T-helper 1 cell treated with Interleukin-12 subunit alpha and Interleukin-12 subunit beta and Interleukin-4 antibody, amounts not matched to agents 30 μg/mL and 1 μg/mL, for 36 hours (primary cell): ENCODE data around the gene OBSL1.

Experiments used
- H3K27ac Mint-ChIP-seq: one replicate; pipeline ENCODE4 v1.8.0; 2021; ENCODE audit warnings: mild to moderate bottlenecking, mixed read lengths
- H3K27me3 Mint-ChIP-seq: one replicate; pipeline ENCODE4 v1.8.0; 2021; ENCODE audit warnings: low read depth, mixed read lengths
- H3K36me3 Mint-ChIP-seq: one replicate; pipeline ENCODE4 v1.8.0; 2021; ENCODE audit warnings: low read depth, mixed read lengths
- H3K4me1 Mint-ChIP-seq: one replicate; pipeline ENCODE4 v1.8.0; 2021; ENCODE audit warnings: low read depth, mixed read lengths
- H3K4me3 Mint-ChIP-seq: one replicate; pipeline ENCODE4 v1.8.0; 2021; ENCODE audit warnings: mild to moderate bottlenecking, moderate library complexity, mixed read lengths
- H3K9me3 Mint-ChIP-seq: one replicate; pipeline ENCODE4 v1.8.0; 2021; ENCODE audit warnings: mixed read lengths

The OBSL1 gene

GRCh38 chr2:219514836-219515235 is 56.5 kb downstream of the OBSL1 start:
- Mint-ChIP-seq H3K4me1 (peaks cover 1% of the 10 kb centered on the region), H3K9me3 (no peaks in the 10 kb centered on the region), H3K36me3 (no peaks in the 10 kb centered on the region), H3K4me3 (no peak overlapping the region), H3K27ac (no peak overlapping the region), H3K27me3 (peaks cover 80% of the 10 kb centered on the region)

GRCh38 chr2:219514196-219514761 is 57.1 kb downstream of the OBSL1 start, which contains the start of gene ASIC4:
Gene ASIC4 (plus strand): TSS chr2:219514482. CDS start chr2:219514725, 243 bp downstream.
- no peak within 1 kb of the TSS for H3K27ac Mint-ChIP-seq
- H3K27me3 Mint-ChIP-seq, result peaks cover 79% of the 10 kb centered on the region
- no peak within 1 kb of the TSS for H3K4me3 Mint-ChIP-seq
- H3K4me1 Mint-ChIP-seq, result peaks cover 4% of the 10 kb centered on the region
- peaks cover 1% of the 10 kb centered on the region for H3K36me3 Mint-ChIP-seq
- no peaks in the 10 kb centered on the region for H3K9me3 Mint-ChIP-seq

GRCh38 chr2:219513787-219514186 is 57.6 kb downstream of the OBSL1 start:
- H3K4me3 Mint-ChIP-seq, result no peak overlapping the region
- peaks cover 77% of the 10 kb centered on the region for H3K27me3 Mint-ChIP-seq
- H3K36me3 Mint-ChIP-seq, result peaks cover 1% of the 10 kb centered on the region
- no peak overlapping the region for H3K27ac Mint-ChIP-seq
- H3K9me3 Mint-ChIP-seq, result no peaks in the 10 kb centered on the region
- peaks cover 4% of the 10 kb centered on the region for H3K4me1 Mint-ChIP-seq

GRCh38 chr2:219512524-219513216 is 58.7 kb downstream of the OBSL1 start:
- Mint-ChIP-seq H3K4me1 (peaks cover 4% of the 10 kb centered on the region), H3K27me3 (peaks cover 71% of the 10 kb centered on the region), H3K27ac (no peak overlapping the region), H3K4me3 (no peak overlapping the region), H3K9me3 (no peaks in the 10 kb centered on the region), H3K36me3 (peaks cover 1% of the 10 kb centered on the region)

GRCh38 chr2:219511547-219512325 is 59.6 kb downstream of the OBSL1 start:
- Mint-ChIP-seq H3K27me3 (peaks cover 62% of the 10 kb centered on the region), H3K4me3 (no peak overlapping the region), H3K4me1 (peaks cover 4% of the 10 kb centered on the region), H3K36me3 (peaks cover 1% of the 10 kb centered on the region), H3K9me3 (no peaks in the 10 kb centered on the region), H3K27ac (no peak overlapping the region)

GRCh38 chr2:219510512-219511135 is 60.7 kb downstream of the OBSL1 start:
- peaks cover 3% of the 10 kb centered on the region for H3K36me3 Mint-ChIP-seq
- H3K4me3 Mint-ChIP-seq, result no peak overlapping the region
- H3K4me1 Mint-ChIP-seq, result peaks cover 4% of the 10 kb centered on the region
- H3K27ac Mint-ChIP-seq, result no peak overlapping the region
- no peaks in the 10 kb centered on the region for H3K9me3 Mint-ChIP-seq
- H3K27me3 Mint-ChIP-seq, result peaks cover 56% of the 10 kb centered on the region

- Mint-ChIP-seq H3K4me1 (peaks cover 4% of the 10 kb centered on the region), H3K27me3 (peaks cover 49% of the 10 kb centered on the region), H3K9me3 (no peaks in the 10 kb centered on the region), H3K27ac (no peak overlapping the region), H3K36me3 (peaks cover 3% of the 10 kb centered on the region), H3K4me3 (no peak overlapping the region)
Observed at GRCh38 chr2:219509780-219510511, 61.4 kb downstream of the OBSL1 start.

- Mint-ChIP-seq H3K4me3 (no peak overlapping the region), H3K27ac (no peak overlapping the region), H3K4me1 (peaks cover 3% of the 10 kb centered on the region), H3K27me3 (peaks cover 44% of the 10 kb centered on the region), H3K36me3 (peaks cover 6% of the 10 kb centered on the region), H3K9me3 (no peaks in the 10 kb centered on the region)
Observed at GRCh38 chr2:219508971-219509779, 62.2 kb downstream of the OBSL1 start.

GRCh38 chr2:219508444-219508734 is 63.0 kb downstream of the OBSL1 start:
- Mint-ChIP-seq H3K4me3 (no peak overlapping the region), H3K27me3 (peaks cover 36% of the 10 kb centered on the region), H3K9me3 (no peaks in the 10 kb centered on the region), H3K36me3 (peaks cover 14% of the 10 kb centered on the region), H3K27ac (no peak overlapping the region), H3K4me1 (peaks cover 3% of the 10 kb centered on the region)

- H3K4me3 Mint-ChIP-seq, result no peak overlapping the region
- no peaks in the 10 kb centered on the region for H3K9me3 Mint-ChIP-seq
- no peak overlapping the region for H3K27ac Mint-ChIP-seq
- H3K27me3 Mint-ChIP-seq, result peaks cover 31% of the 10 kb centered on the region
- H3K36me3 Mint-ChIP-seq, result peaks cover 15% of the 10 kb centered on the region
- peaks cover 3% of the 10 kb centered on the region for H3K4me1 Mint-ChIP-seq
Observed at GRCh38 chr2:219507581-219508443, 63.5 kb downstream of the OBSL1 start.

GRCh38 chr2:219506802-219507526 is 64.4 kb downstream of the OBSL1 start:
- peaks cover 25% of the 10 kb centered on the region for H3K27me3 Mint-ChIP-seq
- H3K4me1 Mint-ChIP-seq, result peaks cover 3% of the 10 kb centered on the region
- no peak overlapping the region for H3K27ac Mint-ChIP-seq
- H3K36me3 Mint-ChIP-seq, result peaks cover 15% of the 10 kb centered on the region
- H3K4me3 Mint-ChIP-seq, result no peak overlapping the region
- H3K9me3 Mint-ChIP-seq, result no peaks in the 10 kb centered on the region

- Mint-ChIP-seq H3K36me3 (peaks cover 15% of the 10 kb centered on the region), H3K4me1 (peaks cover 5% of the 10 kb centered on the region), H3K9me3 (no peaks in the 10 kb centered on the region), H3K27me3 (peaks cover 19% of the 10 kb centered on the region), H3K27ac (no peak overlapping the region), H3K4me3 (no peak overlapping the region)
Observed at GRCh38 chr2:219506153-219506801, 65.1 kb downstream of the OBSL1 start.
